HepG2 (cell line): ENCODE measurements around the gene SLC5A5. TPM values are rescaled to one million over a fixed set of nuclear protein-coding genes. Genes with fewer than 3 reads are reported as not detected.

Experiments used
- FOXP4 ChIP-seq: sonication (generic); formaldehyde crosslinking; IDR thresholded peaks from 2 replicates; pipeline ENCODE4 v1.4.0; 2020; ENCODE audit warnings: missing genetic modification reagents
- HOXD1 ChIP-seq: sonication (generic); formaldehyde crosslinking; IDR thresholded peaks from 2 replicates; pipeline ENCODE4 v1.5.0; 2020; ENCODE audit warnings: missing genetic modification reagents
- MAFG ChIP-seq: sonication (generic); formaldehyde crosslinking; IDR thresholded peaks from 2 replicates; pipeline ENCODE4 v1.5.1; 2020; ENCODE audit warnings: mild to moderate bottlenecking, missing genetic modification reagents
- PLSCR1 ChIP-seq: sonication (generic); formaldehyde crosslinking; IDR thresholded peaks from 2 replicates; pipeline ENCODE4 v1.5.0; 2020; ENCODE audit warnings: missing genetic modification reagents, mild to moderate bottlenecking, borderline replicate concordance
- REXO4 ChIP-seq: sonication (generic); formaldehyde crosslinking; IDR thresholded peaks from 2 replicates; pipeline ENCODE4 v1.8.0; 2022; ENCODE audit warnings: missing genetic modification reagents, mild to moderate bottlenecking, borderline replicate concordance
- SP5 ChIP-seq: IDR thresholded peaks from 2 replicates; pipeline ENCODE4 v1.6.1; 2016; ENCODE audit warnings: low read depth, borderline replicate concordance
- TOE1 ChIP-seq: sonication (generic); formaldehyde crosslinking; IDR thresholded peaks from 2 replicates; pipeline ENCODE4 v1.4.0; 2020; ENCODE audit warnings: mild to moderate bottlenecking, missing genetic modification reagents
- ZBED4 ChIP-seq: sonication (generic); formaldehyde crosslinking; IDR thresholded peaks from 2 replicates; pipeline ENCODE4 v1.4.0; 2020; ENCODE audit warnings: missing genetic modification reagents, borderline replicate concordance
- ZBTB34 ChIP-seq: sonication (generic); formaldehyde crosslinking; IDR thresholded peaks from 2 replicates; pipeline ENCODE4 v1.8.0; 2022; ENCODE audit warnings: mild to moderate bottlenecking, missing genetic modification reagents
- ZFY ChIP-seq: sonication (generic); formaldehyde crosslinking; IDR thresholded peaks from 2 replicates; pipeline ENCODE4 v1.4.0; 2020; ENCODE audit warnings: missing genetic modification reagents
- ZNF253 ChIP-seq: sonication (generic); formaldehyde crosslinking; IDR thresholded peaks from 2 replicates; pipeline ENCODE4 v1.8.0; 2022; ENCODE audit warnings: mild to moderate bottlenecking, missing genetic modification reagents, borderline replicate concordance
- ZNF329 ChIP-seq: sonication (generic); formaldehyde crosslinking; IDR thresholded peaks from 2 replicates; pipeline ENCODE4 v1.9.0; 2021; ENCODE audit warnings: low read depth, mild to moderate bottlenecking, missing genetic modification reagents
- ZNF33A ChIP-seq: sonication (generic); formaldehyde crosslinking; IDR thresholded peaks from 2 replicates; pipeline ENCODE4 v1.5.1; 2020; ENCODE audit warnings: missing genetic modification reagents, mild to moderate bottlenecking, moderate library complexity, borderline replicate concordance
- ZNF460 ChIP-seq: sonication (generic); formaldehyde crosslinking; IDR thresholded peaks from 2 replicates; pipeline ENCODE4 v1.5.1; 2020; ENCODE audit warnings: missing genetic modification reagents, mild to moderate bottlenecking, borderline replicate concordance
- ZNF597 ChIP-seq: sonication (generic); formaldehyde crosslinking; IDR thresholded peaks from 2 replicates; pipeline ENCODE4 v1.5.0; 2020; ENCODE audit warnings: missing genetic modification reagents
- polyA plus RNA-seq, 8 experiments: library from polyadenylated mRNA; depleted of rRNA in 3 of 8; stranded (reverse) in 7 of 8; unstranded in 1 of 8; fragments of >200 nt; fragmentation: Illumina TruSeq in 4 of 8; extraction: Trizol in 4 of 8; gene quantifications; 2 replicates each; pipeline versions ENCODE4 v1.2.1 to v1.2.3, GENCODE V29; 2011 to 2016; ENCODE audit warnings: low read depth in 4 of 8, missing spikeins in 1 of 8, mixed read lengths in 1 of 8; ENCODE audit not compliant: insufficient read depth in 1 of 8
- total RNA-seq, 5 experiments: library from RNA; depleted of rRNA; stranded (reverse); fragments of >200 nt; fragmentation: Illumina TruSeq; extraction: Trizol; gene quantifications; 2 replicates each; pipeline ENCODE4 v1.2.3, GENCODE V29; 2016; ENCODE audit warnings: low read depth in 1 of 5
- TF ChIP-seq, protein P1 (sequence below): sonication (generic); formaldehyde crosslinking; IDR thresholded peaks from 2 replicates; pipeline ENCODE4 v1.5.0; 2020; ENCODE audit warnings: mild to moderate bottlenecking, missing genetic modification reagents, borderline replicate concordance

SLC5A5 gene
- total and polyA plus RNA-seq, 2 of the 13 experiments (the other 11 are each of a cell fraction or from before 2014, with no cell fraction given) = not detected

DNA sequence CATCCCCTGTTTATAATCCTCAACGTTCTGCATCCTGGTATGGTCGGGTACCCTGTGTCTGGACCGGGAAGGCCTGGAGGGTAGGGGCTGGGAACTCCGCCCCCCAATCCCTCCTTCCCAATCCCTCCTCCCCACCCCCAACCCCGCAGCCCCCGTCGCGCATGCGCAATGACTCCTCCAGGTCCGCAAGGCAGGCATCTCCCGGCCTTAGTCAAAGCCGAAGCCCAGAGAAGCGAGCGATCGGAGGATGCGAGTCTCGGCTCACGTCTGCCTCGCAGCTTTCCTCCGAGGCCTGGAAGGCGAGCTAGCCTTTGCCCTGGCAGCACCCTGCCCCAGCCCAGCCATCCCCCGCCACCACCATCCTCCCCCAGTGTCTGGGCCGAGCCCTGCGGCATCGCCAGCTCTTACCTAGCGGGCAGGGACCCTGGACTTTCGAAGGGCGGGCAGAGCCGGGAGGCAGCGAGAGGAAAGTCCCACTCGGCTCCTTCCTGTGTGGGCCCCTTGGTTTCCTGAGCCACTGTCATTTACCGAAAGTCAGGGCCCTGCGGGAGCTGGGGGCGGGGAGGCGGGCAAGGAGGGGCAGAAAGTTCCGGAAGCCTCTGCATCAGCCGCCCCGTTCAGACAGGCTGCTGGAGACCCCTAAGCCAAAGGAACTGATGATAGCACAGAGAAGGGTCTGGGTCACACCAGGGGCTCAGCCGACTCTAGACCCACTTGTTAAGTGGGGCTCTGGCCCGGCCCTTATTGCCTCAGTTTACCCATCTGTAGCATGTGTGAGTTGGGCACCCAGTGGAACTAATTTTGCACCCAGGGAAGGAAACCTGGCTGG is 24.0 kb upstream of the SLC5A5 start, which contains the start of gene JAK3 (continued):
- TF ChIP-seq FOXP4 (CRISPR knock-in tag) = no peak
- no peak for TF ChIP-seq TOE1
- TF ChIP-seq, protein P1, sequence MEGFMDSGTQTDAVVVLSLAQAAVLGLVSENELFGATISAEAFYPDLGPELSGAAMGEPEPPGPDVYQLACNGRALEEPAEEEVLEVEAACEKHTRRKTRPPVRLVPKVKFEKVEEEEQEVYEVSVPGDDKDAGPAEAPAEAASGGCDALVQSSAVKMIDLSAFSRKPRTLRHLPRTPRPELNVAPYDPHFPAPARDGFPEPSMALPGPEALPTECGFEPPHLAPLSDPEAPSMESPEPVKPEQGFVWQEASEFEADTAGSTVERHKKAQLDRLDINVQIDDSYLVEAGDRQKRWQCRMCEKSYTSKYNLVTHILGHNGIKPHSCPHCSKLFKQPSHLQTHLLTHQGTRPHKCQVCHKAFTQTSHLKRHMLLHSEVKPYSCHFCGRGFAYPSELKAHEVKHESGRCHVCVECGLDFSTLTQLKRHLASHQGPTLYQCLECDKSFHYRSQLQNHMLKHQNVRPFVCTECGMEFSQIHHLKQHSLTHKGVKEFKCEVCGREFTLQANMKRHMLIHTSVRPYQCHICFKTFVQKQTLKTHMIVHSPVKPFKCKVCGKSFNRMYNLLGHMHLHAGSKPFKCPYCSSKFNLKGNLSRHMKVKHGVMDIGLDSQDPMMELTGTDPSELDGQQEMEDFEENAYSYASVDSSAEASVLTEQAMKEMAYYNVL (CRISPR knock-in tag) = peak; percentile 31; the same call in 1 of the 2 replicates
- TF ChIP-seq ZNF253 (CRISPR knock-in tag) = no peak
- no peak for TF ChIP-seq ZNF329 (CRISPR knock-in tag)
- no peak for TF ChIP-seq PLSCR1 (CRISPR knock-in tag)
- peak; percentile 53; the same call in 1 of the 2 replicates for TF ChIP-seq ZFY (CRISPR knock-in tag)
- TF ChIP-seq HOXD1 (CRISPR knock-in tag) = peak; percentile 74; the same call in 1 of the 2 replicates
- no peak for TF ChIP-seq ZNF460 (CRISPR knock-in tag)
- no peak for TF ChIP-seq ZBED4 (CRISPR knock-in tag)
- TF ChIP-seq ZNF597 (CRISPR knock-in tag) = no peak
- no peak; the same call in 1 of the 2 replicates for TF ChIP-seq SP5
- no peak for TF ChIP-seq ZNF33A (CRISPR knock-in tag)
- TF ChIP-seq MAFG (CRISPR knock-in tag) = no peak
- no peak for TF ChIP-seq ZBTB34 (CRISPR knock-in tag)
- TF ChIP-seq REXO4 = no peak
